Measurements from ENCODE around the gene FAHD1. TPM values are rescaled to one million over a fixed set of nuclear protein-coding genes. Genes with fewer than 3 reads are reported as not detected.
A peak's percentile ranks its signal among the peaks of the same experiment; 100 is the strongest.

FAHD1 gene
- total and polyA plus RNA-seq, 2 experiments from 2014 or later = 76.6 to 101 TPM

GRCh38 chr16:1790611-1791255 lies 36.3 kb upstream of the FAHD1 start:
- H3K79me2 ChIP-seq = peaks cover 13% of the 10 kb centered on the region
- H3K27me3 ChIP-seq = no peaks in the 10 kb centered on the region
- peaks cover 4% of the 10 kb centered on the region for H4K20me1 ChIP-seq (ENCODE audit: insufficient read depth, poor library complexity, severe bottlenecking)
- H3K36me3 ChIP-seq (replicated peaks; ENCODE audit: insufficient read depth, low read depth) = no peaks in the 10 kb centered on the region
- H3K4me3 ChIP-seq = no peak overlapping the region
- H3K9me2 ChIP-seq (replicated peaks; ENCODE audit: insufficient read depth) = no peaks in the 10 kb centered on the region
- H3K27ac ChIP-seq = no peak overlapping the region
- TF ChIP-seq EZH2phosphoT487 (IDR thresholded peaks at IDR 0.05; ENCODE audit: low read depth, severe bottlenecking, unreplicated experiment) (no peak), EZH2 (IDR thresholded peaks at IDR 0.05; ENCODE audit: borderline replicate concordance) (no peak), CTCF (IDR thresholded peaks at IDR 0.05; ENCODE audit: poor library complexity) (no peak)
- H3K4me2 ChIP-seq = no peak overlapping the region
- DNase-seq (ENCODE audit: low spot score) = peak; percentile 4
- WGBS (ENCODE audit: low lambda C conversion rate, missing lambda C conversion rate) = over 99% methylated on average over 34 of the region's 44 CpGs
- peaks cover 14% of the 10 kb centered on the region for H3K4me1 ChIP-seq (ENCODE audit: insufficient read depth)
- no peak overlapping the region for H2AFZ ChIP-seq
- H3K9me3 ChIP-seq (ENCODE audit: low read depth) = no peaks in the 10 kb centered on the region

- peak; percentile 5 for DNase-seq (ENCODE audit: low spot score)
- Histone ChIP-seq H3K79me2 (peaks cover 6% of the 10 kb centered on the region), H3K27ac (no peak overlapping the region), H3K36me3 (replicated peaks; ENCODE audit: insufficient read depth, low read depth) (no peaks in the 10 kb centered on the region), H3K4me1 (ENCODE audit: insufficient read depth) (peaks cover 14% of the 10 kb centered on the region), H3K9me3 (ENCODE audit: low read depth) (no peaks in the 10 kb centered on the region), H3K4me3 (no peak overlapping the region), H3K4me2 (no peak overlapping the region), H3K27me3 (no peaks in the 10 kb centered on the region), H2AFZ (no peak overlapping the region), H3K9me2 (replicated peaks; ENCODE audit: insufficient read depth) (no peaks in the 10 kb centered on the region), H4K20me1 (ENCODE audit: insufficient read depth, poor library complexity, severe bottlenecking) (no peaks in the 10 kb centered on the region)
- TF ChIP-seq EZH2phosphoT487 (IDR thresholded peaks at IDR 0.05; ENCODE audit: low read depth, severe bottlenecking, unreplicated experiment) (no peak), CTCF (IDR thresholded peaks at IDR 0.05; ENCODE audit: poor library complexity) (no peak), EZH2 (IDR thresholded peaks at IDR 0.05; ENCODE audit: borderline replicate concordance) (no peak)
- 98% methylated on average over 53 of the region's 53 CpGs for WGBS (ENCODE audit: low lambda C conversion rate, missing lambda C conversion rate)
These were observed 35.6 kb upstream of the FAHD1 start for GRCh38 chr16:1791256-1791942.

GRCh38 chr16:1791943-1792812 lies 34.8 kb upstream of the FAHD1 start:
- Histone ChIP-seq H4K20me1 (ENCODE audit: insufficient read depth, poor library complexity, severe bottlenecking) (no peaks in the 10 kb centered on the region), H3K4me3 (no peak overlapping the region), H3K36me3 (replicated peaks; ENCODE audit: insufficient read depth, low read depth) (no peaks in the 10 kb centered on the region), H3K27ac (no peak overlapping the region), H2AFZ (no peak overlapping the region), H3K4me1 (ENCODE audit: insufficient read depth) (peaks cover 14% of the 10 kb centered on the region), H3K9me2 (replicated peaks; ENCODE audit: insufficient read depth) (no peaks in the 10 kb centered on the region), H3K4me2 (no peak overlapping the region), H3K9me3 (ENCODE audit: low read depth) (no peaks in the 10 kb centered on the region), H3K79me2 (no peaks in the 10 kb centered on the region), H3K27me3 (no peaks in the 10 kb centered on the region)
- DNase-seq (ENCODE audit: low spot score) = peak; percentile 6
- TF ChIP-seq EZH2phosphoT487 (IDR thresholded peaks at IDR 0.05; ENCODE audit: low read depth, severe bottlenecking, unreplicated experiment) (no peak), CTCF (IDR thresholded peaks at IDR 0.05; ENCODE audit: poor library complexity) (no peak), EZH2 (IDR thresholded peaks at IDR 0.05; ENCODE audit: borderline replicate concordance) (no peak)
- WGBS (ENCODE audit: low lambda C conversion rate, missing lambda C conversion rate) = 95% methylated on average over 52 of the region's 59 CpGs
